HG02588 (cell line): ENCODE measurements around the gene SLC20A1.
"Not testable (repeated sequence)": the region's sequence is repeated elsewhere in the genome, so short reads cannot be mapped to it uniquely, and the experiment has no call there.

Experiments used
- ATAC-seq: cut with Tn5 transposase; IDR thresholded peaks from one replicate; pipeline ENCODE4 v1.9.1; 2021; ENCODE audit warnings: mild to moderate bottlenecking, moderate library complexity; ENCODE audit not compliant: unreplicated experiment

SLC20A1 gene

GRCh38 chr2:112645310-112646101 lies at the start of gene SLC20A1:
Gene SLC20A1 (plus strand): TSS chr2:112645939. CDS start chr2:112646829, 890 bp downstream.
- ATAC-seq = peak; percentile 94

- ATAC-seq = no peak
Measured at GRCh38 chr2:112597537-112598322, 48.0 kb upstream of the SLC20A1 start.

GRCh38 chr2:112600634-112601033 lies 45.1 kb upstream of the SLC20A1 start:
- ATAC-seq = no peak

GRCh38 chr2:112601754-112602153 lies 44.0 kb upstream of the SLC20A1 start:
- ATAC-seq = no peak

GRCh38 chr2:112602917-112603316 lies 42.8 kb upstream of the SLC20A1 start:
- no peak for ATAC-seq

GRCh38 chr2:112603731-112604130 lies 42.0 kb upstream of the SLC20A1 start:
- no peak for ATAC-seq

GRCh38 chr2:112604952-112605351 lies 40.8 kb upstream of the SLC20A1 start:
- ATAC-seq = no peak

GRCh38 chr2:112605926-112606325 lies 39.8 kb upstream of the SLC20A1 start:
- no peak for ATAC-seq

- no peak for ATAC-seq
Measured at GRCh38 chr2:112606547-112606946, 39.2 kb upstream of the SLC20A1 start.

GRCh38 chr2:112607680-112608438 lies 37.9 kb upstream of the SLC20A1 start:
- no peak for ATAC-seq

- not testable (repeated sequence) for ATAC-seq
Measured at GRCh38 chr2:112609320-112609719, 36.4 kb upstream of the SLC20A1 start.

GRCh38 chr2:112612283-112612682 lies 33.5 kb upstream of the SLC20A1 start:
- not testable (repeated sequence) for ATAC-seq

- no peak for ATAC-seq
Measured at GRCh38 chr2:112614201-112614840, 31.4 kb upstream of the SLC20A1 start.

- ATAC-seq = no peak
Measured at GRCh38 chr2:112615051-112615450, 30.7 kb upstream of the SLC20A1 start.

GRCh38 chr2:112615798-112616197 lies 29.9 kb upstream of the SLC20A1 start:
- ATAC-seq = not testable (repeated sequence)

GRCh38 chr2:112618383-112618782 lies 27.4 kb upstream of the SLC20A1 start:
- ATAC-seq = no peak

GRCh38 chr2:112621790-112622527 lies 23.8 kb upstream of the SLC20A1 start:
- no peak for ATAC-seq

- ATAC-seq = no peak
Measured at GRCh38 chr2:112622528-112622849, 23.2 kb upstream of the SLC20A1 start.

GRCh38 chr2:112623913-112624777 lies 21.6 kb upstream of the SLC20A1 start:
- ATAC-seq = no peak
